GM19468 (cell line): ENCODE measurements around the gene TPD52L3.

Experiments used
- ATAC-seq: cut with Tn5 transposase; IDR thresholded peaks from one replicate; pipeline ENCODE4 v1.9.1; 2021; ENCODE audit warnings: mild to moderate bottlenecking, moderate library complexity, moderate number of reproducible peaks; ENCODE audit not compliant: unreplicated experiment; ENCODE audit errors: extremely low read depth

The TPD52L3 gene

GRCh38 chr9:6328103-6328502 lies at the start of gene TPD52L3:
TSS of gene TPD52L3 (plus strand) at chr9:6328375. CDS start at chr9:6328596, 221 bp downstream.
- no peak for ATAC-seq

- no peak for ATAC-seq
These were observed 26.3 kb upstream of the TPD52L3 start for GRCh38 chr9:6301858-6302257.

GRCh38 chr9:6302417-6302816 lies 25.8 kb upstream of the TPD52L3 start:
- ATAC-seq: no peak

- no peak for ATAC-seq
These were observed 23.9 kb upstream of the TPD52L3 start for GRCh38 chr9:6304232-6304631.

- no peak for ATAC-seq
These were observed 22.1 kb upstream of the TPD52L3 start for GRCh38 chr9:6305954-6306563.

GRCh38 chr9:6307551-6308096 lies 20.6 kb upstream of the TPD52L3 start:
- ATAC-seq: no peak

GRCh38 chr9:6330958-6331634 lies 2.9 kb downstream of the TPD52L3 start:
- no peak for ATAC-seq

GRCh38 chr9:6334305-6334704 lies 6.1 kb downstream of the TPD52L3 start:
- ATAC-seq: no peak

- ATAC-seq: no peak
These were observed 20.6 kb downstream of the TPD52L3 start for GRCh38 chr9:6348766-6349165.

GRCh38 chr9:6351737-6352136 lies 23.6 kb downstream of the TPD52L3 start:
- no peak for ATAC-seq

GRCh38 chr9:6354072-6354686 lies 26.0 kb downstream of the TPD52L3 start:
- no peak for ATAC-seq

GRCh38 chr9:6355728-6356127 lies 27.6 kb downstream of the TPD52L3 start:
- no peak for ATAC-seq

GRCh38 chr9:6356441-6356840 lies 28.3 kb downstream of the TPD52L3 start:
- ATAC-seq: no peak

- no peak for ATAC-seq
These were observed 28.7 kb downstream of the TPD52L3 start for GRCh38 chr9:6356904-6357303.

- ATAC-seq: no peak
These were observed 39.1 kb downstream of the TPD52L3 start for GRCh38 chr9:6367128-6367890.

GRCh38 chr9:6368831-6369230 lies 40.7 kb downstream of the TPD52L3 start:
- no peak for ATAC-seq
